HUES64 (cell line): Measurements from ENCODE around the gene ZNF524.

Source experiments
- H3K27ac ChIP-seq: 2 replicates; pipeline ENCODE4 v1.7.0; 2013; ENCODE audit warnings: low read depth, low read length, inconsistent platforms
- H3K27me3 ChIP-seq: 2 replicates; pipeline ENCODE4 v1.6.1; 2013; ENCODE audit warnings: mild to moderate bottlenecking, low read length; ENCODE audit not compliant: insufficient read depth
- H3K36me3 ChIP-seq: 2 replicates; pipeline ENCODE4 v1.6.1; 2013; ENCODE audit warnings: mild to moderate bottlenecking, low read length; ENCODE audit not compliant: insufficient read depth
- H3K4me1 ChIP-seq: 2 replicates; pipeline ENCODE4 v1.6.1; 2013; ENCODE audit warnings: mild to moderate bottlenecking, low read length, moderate library complexity; ENCODE audit not compliant: insufficient read depth
- H3K4me3 ChIP-seq: 2 replicates; pipeline ENCODE4 v1.5.1; 2013; ENCODE audit warnings: mild to moderate bottlenecking, low read length, moderate library complexity
- H3K9ac ChIP-seq: 2 replicates; pipeline ENCODE4 v1.6.1; 2013; ENCODE audit warnings: mild to moderate bottlenecking, low read depth, low read length
- H3K9me3 ChIP-seq: 2 replicates; pipeline ENCODE4 v1.6.1; 2013; ENCODE audit warnings: low read depth, low read length; ENCODE audit not compliant: insufficient read depth
- WGBS: fragments of 150-250, 120-280 bp; methylation state at CpG from one replicate; pipeline ENCODE4 v1.1.7; 2013; ENCODE audit warnings: missing lambda C conversion rate; 5-methylcytosine and 5-hydroxymethylcytosine counted together

ZNF524 gene

GRCh38 chr19:55593096-55593772 is 6.9 kb upstream of the ZNF524 start:
- H3K4me3 ChIP-seq, result no peak overlapping the region
- peaks cover 4% of the 10 kb centered on the region for H3K4me1 ChIP-seq
- 96% methylated on average over 68 of the region's 68 CpGs for WGBS
- H3K27ac ChIP-seq, result no peak overlapping the region
- H3K9ac ChIP-seq, result no peak overlapping the region
- H3K36me3 ChIP-seq, result peaks cover 29% of the 10 kb centered on the region
- H3K9me3 ChIP-seq, result no peaks in the 10 kb centered on the region
- H3K27me3 ChIP-seq, result no peaks in the 10 kb centered on the region

DNA sequence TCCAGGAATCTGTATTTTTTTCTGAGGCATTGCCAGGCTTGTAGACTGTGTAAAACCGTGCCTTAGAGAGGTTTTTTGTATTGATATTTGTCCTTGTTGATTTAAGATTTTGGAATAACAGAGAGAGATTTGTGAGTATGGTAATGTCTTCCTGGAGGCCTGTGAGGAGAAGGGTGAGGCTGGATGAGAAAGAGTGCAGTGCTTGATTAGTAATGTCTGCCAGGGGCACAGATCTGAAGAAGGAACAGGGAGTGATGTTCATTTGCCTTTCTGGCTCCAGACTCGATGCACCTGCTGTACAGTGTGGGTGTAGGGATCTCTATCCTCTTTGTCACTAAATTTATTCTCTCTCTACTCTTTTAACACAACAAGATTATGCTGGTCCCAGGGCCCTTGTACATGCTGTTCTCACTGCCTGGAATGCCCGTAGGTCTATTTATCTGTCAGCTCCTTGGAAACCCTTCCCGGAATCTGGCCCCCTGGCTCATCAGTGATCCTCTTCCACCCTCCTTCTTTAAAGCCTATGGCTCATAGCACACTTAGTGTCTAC is 5.0 kb upstream of the ZNF524 start:
- Histone ChIP-seq H3K36me3 (peaks cover 29% of the 10 kb centered on the region), H3K27me3 (no peaks in the 10 kb centered on the region), H3K9me3 (no peaks in the 10 kb centered on the region), H3K9ac (no peak overlapping the region), H3K4me1 (peaks cover 8% of the 10 kb centered on the region), H3K27ac (no peak overlapping the region), H3K4me3 (no peak overlapping the region)
- 92% methylated on average over 3 of the region's 4 CpGs for WGBS

DNA sequence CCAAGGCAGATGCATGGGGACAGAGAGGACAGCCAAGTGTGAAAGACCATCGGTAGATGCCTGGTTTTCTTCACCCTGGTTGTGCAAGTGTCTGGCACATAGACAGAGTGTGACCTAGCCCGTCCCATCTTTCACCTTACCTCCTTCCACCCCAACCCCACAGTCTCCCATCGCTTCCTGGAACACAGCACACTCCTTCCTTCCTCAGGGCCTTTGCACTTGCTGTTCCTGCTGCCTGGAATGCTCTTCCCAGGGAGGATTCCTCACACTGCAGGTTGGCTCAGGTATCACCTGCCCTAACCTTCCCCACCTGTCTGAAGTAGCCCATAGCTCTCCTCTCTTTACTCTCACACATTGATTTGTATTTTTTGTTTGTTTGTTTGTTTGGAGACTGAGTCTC is 3.8 kb upstream of the ZNF524 start:
- Histone ChIP-seq H3K27ac (no peak overlapping the region), H3K36me3 (peaks cover 29% of the 10 kb centered on the region), H3K27me3 (no peaks in the 10 kb centered on the region), H3K9me3 (no peaks in the 10 kb centered on the region), H3K9ac (no peak overlapping the region), H3K4me1 (peaks cover 10% of the 10 kb centered on the region), H3K4me3 (no peak overlapping the region)
- 93% methylated on average over 3 of the region's 3 CpGs for WGBS

DNA sequence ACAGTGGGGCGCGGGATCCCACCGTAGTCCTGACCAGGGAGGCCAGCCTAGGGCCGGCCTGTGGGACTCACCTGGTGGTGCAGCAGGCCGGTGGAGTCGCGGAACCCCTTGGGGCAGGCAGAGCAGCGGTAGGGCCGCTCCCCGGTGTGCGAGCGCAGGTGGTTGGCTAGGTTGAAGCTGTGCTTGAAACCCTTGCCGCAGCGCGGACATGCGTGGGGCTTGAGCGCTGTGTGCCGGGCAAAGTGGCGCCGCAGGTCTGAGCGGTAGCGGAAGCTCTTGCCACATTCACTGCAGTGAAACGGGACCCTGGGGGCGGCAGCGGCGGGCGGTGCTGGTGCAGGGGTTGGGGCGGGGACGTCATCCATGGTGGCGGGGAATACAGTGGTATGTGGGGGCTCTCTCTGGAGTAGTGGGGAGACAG is 2.6 kb upstream of the ZNF524 start:
- Histone ChIP-seq H3K9ac (no peak overlapping the region), H3K4me3 (no peak overlapping the region), H3K27ac (no peak overlapping the region), H3K4me1 (peaks cover 8% of the 10 kb centered on the region), H3K27me3 (no peaks in the 10 kb centered on the region), H3K36me3 (peaks cover 29% of the 10 kb centered on the region), H3K9me3 (no peaks in the 10 kb centered on the region)
- 97% methylated on average over 27 of the region's 30 CpGs for WGBS

- no peaks in the 10 kb centered on the region for H3K27me3 ChIP-seq
- H3K4me3 ChIP-seq, result peak overlapping the region; percentile 79; the same call in 1 of the 2 replicates
- WGBS, result 83% methylated on average over 9 of the region's 9 CpGs
- no peak overlapping the region for H3K9ac ChIP-seq
- no peaks in the 10 kb centered on the region for H3K9me3 ChIP-seq
- no peak overlapping the region for H3K27ac ChIP-seq
- peaks cover 29% of the 10 kb centered on the region for H3K36me3 ChIP-seq
- peaks cover 8% of the 10 kb centered on the region for H3K4me1 ChIP-seq
Observed at GRCh38 chr19:55598034-55598433, 2.1 kb upstream of the ZNF524 start.

- peak overlapping the region; percentile 99 for H3K9ac ChIP-seq
- peaks cover 26% of the 10 kb centered on the region for H3K36me3 ChIP-seq
- H3K9me3 ChIP-seq, result no peaks in the 10 kb centered on the region
- 6% methylated on average over 26 of the region's 26 CpGs for WGBS
- peak overlapping the region; percentile 99 for H3K27ac ChIP-seq
- peaks cover 8% of the 10 kb centered on the region for H3K4me1 ChIP-seq
- H3K27me3 ChIP-seq, result no peaks in the 10 kb centered on the region
- peak overlapping the region; percentile 79 for H3K4me3 ChIP-seq
Observed at GRCh38 chr19:55598719-55599467, 1.2 kb upstream of the ZNF524 start.

- under 1% methylated on average over 23 of the region's 23 CpGs for WGBS
Observed at GRCh38 chr19:55599468-55599841, 633 bp upstream of the ZNF524 start, which contains the start of gene FIZ1. TSS of gene FIZ1 (minus strand) at chr19:55599517. CDS start at chr19:55597865, 1,652 bp downstream.

DNA sequence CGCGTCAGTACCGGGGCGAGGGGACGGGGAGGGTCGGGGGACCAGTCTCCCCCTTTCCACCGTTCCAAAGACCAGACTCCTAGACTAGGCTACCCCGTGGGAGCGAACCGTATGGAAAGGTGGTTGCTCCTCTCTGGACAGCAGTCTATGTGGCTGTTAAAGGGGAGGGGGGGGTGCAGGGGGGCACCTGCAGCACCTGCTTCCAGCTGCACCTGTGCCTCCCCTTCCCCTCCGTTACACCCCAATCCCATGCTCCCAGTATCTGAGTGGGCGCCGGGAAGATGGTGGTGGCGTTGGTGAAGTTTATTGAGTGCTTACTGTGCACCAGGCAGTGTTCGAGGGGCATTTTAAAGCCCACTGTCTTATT is 557 bp downstream of the ZNF524 start:
- 18% methylated on average over 10 of the region's 15 CpGs for WGBS

More at GRCh38 chr19:55599468-55599841, 633 bp upstream of the ZNF524 start, which contains the start of gene FIZ1:
- H3K9ac ChIP-seq, result peak within 1 kb of the TSS; percentile 99
- H3K27ac ChIP-seq, result peak within 1 kb of the TSS; percentile 99
- no peaks in the 10 kb centered on the region for H3K27me3 ChIP-seq
- peaks cover 26% of the 10 kb centered on the region for H3K36me3 ChIP-seq
- H3K4me3 ChIP-seq, result peak within 1 kb of the TSS; percentile 79
- H3K4me1 ChIP-seq, result peaks cover 8% of the 10 kb centered on the region
- no peaks in the 10 kb centered on the region for H3K9me3 ChIP-seq

GRCh38 chr19:55601084-55601483 is 996 bp downstream of the ZNF524 start:
- Histone ChIP-seq H3K36me3 (peaks cover 11% of the 10 kb centered on the region), H3K27ac (no peak overlapping the region), H3K27me3 (no peaks in the 10 kb centered on the region), H3K4me3 (peak overlapping the region; percentile 79), H3K9me3 (no peaks in the 10 kb centered on the region), H3K9ac (peak overlapping the region; percentile 67; the same call in 1 of the 2 replicates), H3K4me1 (peaks cover 8% of the 10 kb centered on the region)
- 93% methylated on average over 4 of the region's 4 CpGs for WGBS

More for the DNA sequence above, 557 bp downstream of the ZNF524 start:
- H3K4me3 ChIP-seq, result peak overlapping the region; percentile 79
- H3K27me3 ChIP-seq, result no peaks in the 10 kb centered on the region
- H3K9me3 ChIP-seq, result no peaks in the 10 kb centered on the region
- peaks cover 15% of the 10 kb centered on the region for H3K36me3 ChIP-seq
- H3K4me1 ChIP-seq, result peaks cover 8% of the 10 kb centered on the region
- H3K9ac ChIP-seq, result peak overlapping the region; percentile 67; the same call in 1 of the 2 replicates
- peak overlapping the region; percentile 99 for H3K27ac ChIP-seq

- WGBS, result 95% methylated on average over 60 of the region's 60 CpGs
- Histone ChIP-seq H3K4me3 (no peak overlapping the region), H3K4me1 (peaks cover 14% of the 10 kb centered on the region)
Observed at GRCh38 chr19:55602104-55603001, 2.3 kb downstream of the ZNF524 start.

More at GRCh38 chr19:55602104-55603001, 2.3 kb downstream of the ZNF524 start:
- Histone ChIP-seq H3K9me3 (no peaks in the 10 kb centered on the region), H3K27ac (no peak overlapping the region), H3K9ac (no peak overlapping the region), H3K36me3 (peaks cover 6% of the 10 kb centered on the region), H3K27me3 (no peaks in the 10 kb centered on the region)
